Fibroblast of lung (primary cell): ENCODE data around the gene SERPINA9. TPM values are rescaled to one million over a fixed set of nuclear protein-coding genes. Genes with fewer than 3 reads are reported as not detected.
"Not testable (repeated sequence)": the region's sequence is repeated elsewhere in the genome, so short reads cannot be mapped to it uniquely, and the experiment has no call there.

ENCODE experiments used
- DNase-seq, 2 donors: peaks; one replicate each; pipeline versions ENCODE4 v3.0.0 to v3.0.0-alpha.2; 2010; ENCODE audit warnings: low read depth in 2 of 2
- H2AFZ ChIP-seq: 2 replicates; pipeline ENCODE4 v1.5.1; 2012; ENCODE audit warnings: low read length, control low read depth, inconsistent platforms
- H3K27ac ChIP-seq: 2 replicates; pipeline ENCODE4 v1.5.1; 2011; ENCODE audit warnings: low read length, control low read depth; ENCODE audit not compliant: insufficient read depth
- H3K27me3 ChIP-seq: 2 replicates; pipeline ENCODE4 v1.5.1; 2011; ENCODE audit warnings: mild to moderate bottlenecking, low read length; ENCODE audit not compliant: control insufficient read depth, insufficient read depth
- H3K36me3 ChIP-seq: 2 replicates; pipeline ENCODE4 v1.5.1; 2011; ENCODE audit warnings: low read length; ENCODE audit not compliant: control insufficient read depth, insufficient read depth
- H3K4me1 ChIP-seq: 2 replicates; pipeline ENCODE4 v1.5.1; 2011; ENCODE audit warnings: low read length; ENCODE audit not compliant: control insufficient read depth, insufficient read depth; ENCODE audit errors: extremely low read depth
- H3K4me2 ChIP-seq: 2 replicates; pipeline ENCODE4 v1.5.1; 2011; ENCODE audit warnings: low read length, control low read depth; ENCODE audit not compliant: insufficient read depth; ENCODE audit errors: extremely low read depth
- H3K4me3 ChIP-seq, 4 experiments: fragments of 200-600 bp in 1 of 4; sonication (generic) in 1 of 4; replicated peaks in 1 of 4; 2 replicates each; pipeline ENCODE4 v1.5.1; 2011 to 2016; ENCODE audit warnings: low read length in 4 of 4, low read depth in 3 of 4, mild to moderate bottlenecking in 3 of 4, control low read depth in 2 of 4, inconsistent platforms in 1 of 4, mixed read lengths in 1 of 4; ENCODE audit not compliant: insufficient read depth in 1 of 4; ENCODE audit errors: control extremely low read depth in 1 of 4
- H3K79me2 ChIP-seq: 2 replicates; pipeline ENCODE4 v1.5.1; 2012; ENCODE audit warnings: mild to moderate bottlenecking, low read length, inconsistent platforms; ENCODE audit not compliant: control insufficient read depth, insufficient read depth
- H3K9ac ChIP-seq: 2 replicates; pipeline ENCODE4 v1.5.1; 2011; ENCODE audit warnings: mild to moderate bottlenecking, low read length, control low read depth; ENCODE audit not compliant: insufficient read depth
- H3K9me3 ChIP-seq: 2 replicates; pipeline ENCODE4 v1.5.1; 2012; ENCODE audit warnings: low read depth, low read length; ENCODE audit not compliant: control insufficient read depth, insufficient read depth
- H4K20me1 ChIP-seq: 2 replicates; pipeline ENCODE4 v1.5.1; 2011; ENCODE audit warnings: low read length; ENCODE audit not compliant: control insufficient read depth, insufficient read depth; ENCODE audit errors: extremely low read depth
- EZH2 ChIP-seq: IDR thresholded peaks from 2 replicates; pipeline ENCODE4 v1.5.1; 2012; ENCODE audit warnings: low read length, control low read depth, mild to moderate bottlenecking; ENCODE audit errors: missing control alignments
- polyA plus RNA-seq, 2 donors: library from polyadenylated mRNA; depleted of rRNA in 1 of 2; stranded (reverse) in 1 of 2; unstranded in 1 of 2; fragments of >200 nt; gene quantifications; 2 replicates each; pipeline ENCODE4 v1.2.1, GENCODE V29; 2011 to 2012; ENCODE audit warnings: missing spikeins in 1 of 2
- total RNA-seq: library from RNA; depleted of rRNA; stranded (reverse); fragments of >200 nt; gene quantifications from 2 replicates; pipeline ENCODE4 v1.2.1, GENCODE V29; 2014
- TF ChIP-seq, protein P1 (sequence below), 2 donors: IDR thresholded peaks in 1 of 2; conservative IDR thresholded peaks in 1 of 2; 1 replicate in 1 of 2; 2 replicates in 1 of 2; pipeline ENCODE4 v1.5.1; 2011 to 2012; ENCODE audit warnings: low read length in 2 of 2, control low read depth in 1 of 2, inconsistent platforms in 1 of 2, low read depth in 1 of 2, mild to moderate bottlenecking in 1 of 2

SERPINA9 gene
- total and polyA plus RNA-seq, 2 donors (not counting 1 experiment from before 2014, with no cell fraction given): not detected

- no peak overlapping the region for H3K4me2 ChIP-seq
- no peaks in the 10 kb centered on the region for H3K79me2 ChIP-seq
- no peak for TF ChIP-seq EZH2
- TF ChIP-seq, protein P1, sequence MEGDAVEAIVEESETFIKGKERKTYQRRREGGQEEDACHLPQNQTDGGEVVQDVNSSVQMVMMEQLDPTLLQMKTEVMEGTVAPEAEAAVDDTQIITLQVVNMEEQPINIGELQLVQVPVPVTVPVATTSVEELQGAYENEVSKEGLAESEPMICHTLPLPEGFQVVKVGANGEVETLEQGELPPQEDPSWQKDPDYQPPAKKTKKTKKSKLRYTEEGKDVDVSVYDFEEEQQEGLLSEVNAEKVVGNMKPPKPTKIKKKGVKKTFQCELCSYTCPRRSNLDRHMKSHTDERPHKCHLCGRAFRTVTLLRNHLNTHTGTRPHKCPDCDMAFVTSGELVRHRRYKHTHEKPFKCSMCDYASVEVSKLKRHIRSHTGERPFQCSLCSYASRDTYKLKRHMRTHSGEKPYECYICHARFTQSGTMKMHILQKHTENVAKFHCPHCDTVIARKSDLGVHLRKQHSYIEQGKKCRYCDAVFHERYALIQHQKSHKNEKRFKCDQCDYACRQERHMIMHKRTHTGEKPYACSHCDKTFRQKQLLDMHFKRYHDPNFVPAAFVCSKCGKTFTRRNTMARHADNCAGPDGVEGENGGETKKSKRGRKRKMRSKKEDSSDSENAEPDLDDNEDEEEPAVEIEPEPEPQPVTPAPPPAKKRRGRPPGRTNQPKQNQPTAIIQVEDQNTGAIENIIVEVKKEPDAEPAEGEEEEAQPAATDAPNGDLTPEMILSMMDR (conservative IDR thresholded peaks at IDR 0.05 in 1 of 2, IDR thresholded peaks at IDR 0.05 in 1 of 2; ENCODE audit: low read depth in 1 of 2, low read length in 2 of 2): no peak
- H3K4me1 ChIP-seq: no peaks in the 10 kb centered on the region
- no peaks in the 10 kb centered on the region for H3K27me3 ChIP-seq
- peak in 1 of 2 donors; percentile 64 for DNase-seq
- H3K27ac ChIP-seq: no peak overlapping the region
- no peaks in the 10 kb centered on the region for H4K20me1 ChIP-seq
- no peaks in the 10 kb centered on the region for H3K36me3 ChIP-seq
- H3K9ac ChIP-seq: no peak overlapping the region
- no peaks in the 10 kb centered on the region for H3K9me3 ChIP-seq
- no peak overlapping the region for H2AFZ ChIP-seq
- no peak overlapping the region for H3K4me3 ChIP-seq
These were observed 7.8 kb upstream of the SERPINA9 start for GRCh38 chr14:94483729-94484275.

GRCh38 chr14:94483071-94483451, 7.1 kb upstream of the SERPINA9 start:
- no peak for DNase-seq
- no peak for TF ChIP-seq EZH2
- TF ChIP-seq, protein P1 (conservative IDR thresholded peaks at IDR 0.05 in 1 of 2, IDR thresholded peaks at IDR 0.05 in 1 of 2; ENCODE audit: low read depth in 1 of 2, low read length in 2 of 2): no peak
- H3K4me1 ChIP-seq: no peaks in the 10 kb centered on the region

GRCh38 chr14:94482132-94483070, 6.4 kb upstream of the SERPINA9 start:
- H3K79me2 ChIP-seq, H2AFZ ChIP-seq, H3K4me1 ChIP-seq, H3K9me3 ChIP-seq, H3K4me3 ChIP-seq, H4K20me1 ChIP-seq, H3K27me3 ChIP-seq, H3K27ac ChIP-seq, H3K4me2 ChIP-seq, H3K9ac ChIP-seq, H3K36me3 ChIP-seq, DNase-seq: not testable (repeated sequence)

More at GRCh38 chr14:94483071-94483451, 7.1 kb upstream of the SERPINA9 start:
- no peaks in the 10 kb centered on the region for H4K20me1 ChIP-seq
- H3K79me2 ChIP-seq: no peaks in the 10 kb centered on the region
- no peak overlapping the region for H3K4me2 ChIP-seq
- H3K9ac ChIP-seq: no peak overlapping the region
- H3K27me3 ChIP-seq: no peaks in the 10 kb centered on the region
- no peak overlapping the region for H3K27ac ChIP-seq
- H3K9me3 ChIP-seq: no peaks in the 10 kb centered on the region
- H3K36me3 ChIP-seq: no peaks in the 10 kb centered on the region
- no peak overlapping the region for H3K4me3 ChIP-seq
- H2AFZ ChIP-seq: no peak overlapping the region
